Smooth muscle cell (in vitro differentiated cells): Measurements from ENCODE around the gene C9. TPM values are rescaled to one million over a fixed set of nuclear protein-coding genes. Genes with fewer than 3 reads are reported as not detected.

Experiments used
- DNase-seq: peaks from one replicate; lab custom pipeline; 2025; ENCODE audit not compliant: unreplicated experiment; lab: John Stamatoyannopoulos, UW
- H2AFZ ChIP-seq: fragments of 200-600 bp; sonication (generic); 2 replicates; pipeline ENCODE4 v1.6.0; 2016; ENCODE audit warnings: antibody characterized with exemption, low read depth, mild to moderate bottlenecking
- H3F3A ChIP-seq: fragments of 200-600 bp; sonication (generic); 2 replicates; pipeline ENCODE4 v1.6.0; 2017; ENCODE audit warnings: antibody characterized with exemption, low read depth
- H3K27ac ChIP-seq: fragments of 200-600 bp; sonication (generic); 2 replicates; pipeline ENCODE4 v1.5.1; 2016; ENCODE audit warnings: low read depth, mild to moderate bottlenecking
- H3K27me3 ChIP-seq: fragments of 200-600 bp; sonication (generic); 2 replicates; pipeline ENCODE4 v1.6.1; 2016; ENCODE audit warnings: low read depth, mild to moderate bottlenecking
- H3K36me3 ChIP-seq: fragments of 200-600 bp; sonication (generic); 2 replicates; pipeline ENCODE4 v1.5.1; 2016; ENCODE audit warnings: low read depth
- H3K4me1 ChIP-seq: fragments of 200-600 bp; sonication (generic); 2 replicates; pipeline ENCODE4 v1.5.1; 2016; ENCODE audit warnings: low read depth
- H3K4me2 ChIP-seq: fragments of 200-600 bp; sonication (generic); 2 replicates; pipeline ENCODE4 v1.6.0; 2016; ENCODE audit warnings: mild to moderate bottlenecking
- H3K4me3 ChIP-seq: fragments of 200-600 bp; sonication (generic); 2 replicates; pipeline ENCODE4 v1.5.1; 2016; ENCODE audit warnings: mild to moderate bottlenecking
- H3K79me2 ChIP-seq: fragments of 200-600 bp; sonication (generic); 2 replicates; pipeline ENCODE4 v1.6.0; 2016; ENCODE audit warnings: low read depth, mild to moderate bottlenecking
- H3K9ac ChIP-seq: fragments of 200-600 bp; sonication (generic); 2 replicates; pipeline ENCODE4 v1.6.0; 2016; ENCODE audit warnings: low read depth
- H3K9me3 ChIP-seq: fragments of 200-600 bp; sonication (generic); replicated peaks from 2 replicates; pipeline ENCODE4 v1.5.1; 2016; ENCODE audit warnings: low read depth
- H4K20me1 ChIP-seq: fragments of 200-600 bp; sonication (generic); 2 replicates; pipeline ENCODE4 v1.6.0; 2016; ENCODE audit warnings: low read depth
- WGBS: methylation state at CpG from one replicate; pipeline ENCODE4 v1.1.7; 2016; ENCODE audit warnings: low lambda C conversion rate; 5-methylcytosine and 5-hydroxymethylcytosine counted together
- polyA plus RNA-seq: library from polyadenylated mRNA; unstranded; fragments of >200 nt; fragmentation: Nextera tagmentation; extraction: Ambion mirVana; gene quantifications from 2 replicates; pipeline ENCODE4 v1.2.1, GENCODE V29; 2016
- total RNA-seq: library from RNA; depleted of rRNA; stranded (reverse); fragments of >200 nt; gene quantifications from 2 replicates; pipeline ENCODE4 v1.2.3, GENCODE V29; 2014
- TF ChIP-seq, protein P1 (sequence below): fragments of 200-600 bp; sonication (generic); IDR thresholded peaks from 2 replicates; pipeline ENCODE4 v1.5.1; 2017; ENCODE audit warnings: borderline replicate concordance, mild to moderate bottlenecking, antibody characterized with exemption; ENCODE audit not compliant: insufficient read depth, poor library complexity, severe bottlenecking

The C9 gene
- total and polyA plus RNA-seq, 2 experiments from 2014 or later, result not detected

- no peaks in the 10 kb centered on the region for H3K79me2 ChIP-seq
- no peak overlapping the region for H2AFZ ChIP-seq
- H3K9me3 ChIP-seq, result no peaks in the 10 kb centered on the region
- TF ChIP-seq, protein P1, sequence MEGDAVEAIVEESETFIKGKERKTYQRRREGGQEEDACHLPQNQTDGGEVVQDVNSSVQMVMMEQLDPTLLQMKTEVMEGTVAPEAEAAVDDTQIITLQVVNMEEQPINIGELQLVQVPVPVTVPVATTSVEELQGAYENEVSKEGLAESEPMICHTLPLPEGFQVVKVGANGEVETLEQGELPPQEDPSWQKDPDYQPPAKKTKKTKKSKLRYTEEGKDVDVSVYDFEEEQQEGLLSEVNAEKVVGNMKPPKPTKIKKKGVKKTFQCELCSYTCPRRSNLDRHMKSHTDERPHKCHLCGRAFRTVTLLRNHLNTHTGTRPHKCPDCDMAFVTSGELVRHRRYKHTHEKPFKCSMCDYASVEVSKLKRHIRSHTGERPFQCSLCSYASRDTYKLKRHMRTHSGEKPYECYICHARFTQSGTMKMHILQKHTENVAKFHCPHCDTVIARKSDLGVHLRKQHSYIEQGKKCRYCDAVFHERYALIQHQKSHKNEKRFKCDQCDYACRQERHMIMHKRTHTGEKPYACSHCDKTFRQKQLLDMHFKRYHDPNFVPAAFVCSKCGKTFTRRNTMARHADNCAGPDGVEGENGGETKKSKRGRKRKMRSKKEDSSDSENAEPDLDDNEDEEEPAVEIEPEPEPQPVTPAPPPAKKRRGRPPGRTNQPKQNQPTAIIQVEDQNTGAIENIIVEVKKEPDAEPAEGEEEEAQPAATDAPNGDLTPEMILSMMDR, result no peak
- no peaks in the 10 kb centered on the region for H3F3A ChIP-seq
- H4K20me1 ChIP-seq, result no peaks in the 10 kb centered on the region
- peak overlapping the region; percentile 51 for H3K4me2 ChIP-seq
- H3K27me3 ChIP-seq, result no peaks in the 10 kb centered on the region
- peak overlapping the region; percentile 24 for H3K9ac ChIP-seq
- H3K4me1 ChIP-seq, result no peaks in the 10 kb centered on the region
- no peak overlapping the region for H3K4me3 ChIP-seq
- WGBS, result 0% methylated on average over 2 of the region's 2 CpGs
- no peaks in the 10 kb centered on the region for H3K36me3 ChIP-seq
- no peak for DNase-seq
- peak overlapping the region; percentile 61 for H3K27ac ChIP-seq
Observed at GRCh38 chr5:39266442-39266841, 97.9 kb downstream of the C9 start.

GRCh38 chr5:39264528-39264927 is 99.8 kb downstream of the C9 start:
- 94% methylated on average over 1 of the region's 1 CpG for WGBS
- no peak overlapping the region for H2AFZ ChIP-seq
- H3K27me3 ChIP-seq, result no peaks in the 10 kb centered on the region
- no peaks in the 10 kb centered on the region for H3K9me3 ChIP-seq
- TF ChIP-seq, protein P1, result no peak
- H3K27ac ChIP-seq, result no peak overlapping the region
- H3K4me1 ChIP-seq, result no peaks in the 10 kb centered on the region
- no peaks in the 10 kb centered on the region for H3K36me3 ChIP-seq
- no peaks in the 10 kb centered on the region for H3F3A ChIP-seq
- H3K4me3 ChIP-seq, result no peak overlapping the region
- no peaks in the 10 kb centered on the region for H3K79me2 ChIP-seq
- H3K9ac ChIP-seq, result no peak overlapping the region
- H4K20me1 ChIP-seq, result no peaks in the 10 kb centered on the region
- no peak for DNase-seq
- H3K4me2 ChIP-seq, result no peak overlapping the region

GRCh38 chr5:39262981-39263380 is 101.3 kb downstream of the C9 start:
- Histone ChIP-seq H3K27ac (no peak overlapping the region), H4K20me1 (no peaks in the 10 kb centered on the region), H3K4me2 (no peak overlapping the region), H3F3A (no peaks in the 10 kb centered on the region), H3K27me3 (no peaks in the 10 kb centered on the region), H3K4me1 (no peaks in the 10 kb centered on the region), H3K9ac (no peak overlapping the region), H2AFZ (no peak overlapping the region), H3K36me3 (no peaks in the 10 kb centered on the region), H3K4me3 (no peak overlapping the region), H3K79me2 (no peaks in the 10 kb centered on the region), H3K9me3 (no peaks in the 10 kb centered on the region)
- DNase-seq, result no peak
- TF ChIP-seq, protein P1, result no peak
- 90% methylated on average over 2 of the region's 2 CpGs for WGBS

DNA sequence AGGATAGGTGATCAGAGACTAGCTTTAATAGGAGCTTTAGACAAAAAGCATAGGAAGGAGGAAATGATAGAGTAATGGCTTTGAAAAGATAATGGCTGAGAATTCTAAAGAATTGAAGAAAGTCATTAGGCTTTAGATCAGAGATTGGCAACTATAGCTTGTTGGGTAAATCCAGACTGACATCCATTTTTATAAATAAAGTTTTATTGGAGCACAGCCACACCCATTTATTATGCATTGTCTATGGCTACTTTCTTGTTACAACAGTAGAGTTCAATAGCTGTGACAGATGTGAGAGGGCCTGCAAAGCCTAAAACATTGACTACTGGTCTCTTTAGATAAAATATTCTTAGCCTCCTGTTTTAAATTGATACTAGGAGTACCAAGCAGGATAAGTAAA is 104.2 kb downstream of the C9 start:
- no peak overlapping the region for H3K9ac ChIP-seq
- TF ChIP-seq, protein P1, result no peak
- no peaks in the 10 kb centered on the region for H3K36me3 ChIP-seq
- no peaks in the 10 kb centered on the region for H3F3A ChIP-seq
- H3K9me3 ChIP-seq, result no peaks in the 10 kb centered on the region
- DNase-seq, result no peak
- H3K27me3 ChIP-seq, result no peaks in the 10 kb centered on the region
- H3K27ac ChIP-seq, result no peak overlapping the region
- no peak overlapping the region for H2AFZ ChIP-seq
- H4K20me1 ChIP-seq, result no peaks in the 10 kb centered on the region
- no peak overlapping the region for H3K4me2 ChIP-seq
- H3K79me2 ChIP-seq, result no peaks in the 10 kb centered on the region
- H3K4me3 ChIP-seq, result no peak overlapping the region
- no peaks in the 10 kb centered on the region for H3K4me1 ChIP-seq
